ENCODE data around the gene FOXS1.
"Not testable (repeated sequence)": the region's sequence is repeated elsewhere in the genome, so short reads cannot be mapped to it uniquely, and the experiment has no call there.

FOXS1 gene

DNA sequence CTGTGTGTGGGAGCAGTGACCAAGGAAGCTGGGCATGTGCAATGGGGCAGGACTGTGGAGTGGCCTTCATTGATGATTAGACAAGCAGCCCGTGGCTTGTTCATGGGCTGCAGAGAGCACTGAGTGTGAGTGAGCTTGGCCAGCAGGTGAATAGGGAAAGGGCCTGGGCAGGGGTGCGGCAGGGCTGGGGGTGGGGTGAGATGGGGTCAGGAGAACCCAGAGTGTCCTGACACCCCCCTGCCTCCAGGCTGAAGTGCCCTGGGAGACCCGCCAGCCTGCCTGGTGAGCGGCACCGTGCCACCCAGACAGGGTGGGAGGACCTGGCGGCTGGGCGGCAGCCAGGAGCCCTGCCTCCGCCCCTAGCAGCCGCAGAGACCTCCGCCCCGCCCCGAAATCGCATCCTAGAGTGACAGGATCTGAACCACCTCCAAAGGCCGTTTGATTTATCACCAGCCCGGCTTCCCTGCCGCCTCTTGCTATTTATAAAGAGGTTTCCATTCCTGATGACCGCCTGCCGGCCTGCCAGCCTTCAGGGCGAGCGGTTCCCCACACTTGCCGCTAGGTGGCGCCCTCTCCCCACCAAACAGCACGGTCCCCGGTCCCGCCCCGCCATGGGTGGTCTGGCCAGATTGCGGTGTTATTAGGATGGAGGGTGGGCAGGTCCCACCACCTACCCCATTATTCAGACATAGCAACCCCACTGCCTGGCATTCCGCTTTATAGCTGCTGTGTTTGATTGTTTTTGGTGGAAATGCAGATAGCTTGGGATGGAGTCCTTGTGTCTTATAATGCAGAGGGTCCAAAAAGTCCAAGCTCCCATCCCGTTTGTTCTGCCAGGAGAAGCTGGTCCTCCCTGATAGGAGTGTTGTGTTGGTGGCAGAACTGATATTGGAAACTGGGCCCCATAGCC is 22.7 kb downstream of the FOXS1 start:
- no peak overlapping the region for H3K4me3 ChIP-seq (ENCODE audit: insufficient read depth, low read depth, low read length)
- H3K27ac ChIP-seq (ENCODE audit: insufficient read depth, low read depth, low read length, poor library complexity, severe bottlenecking): no peak overlapping the region
- WGBS, 2 experiments: 20 to 22% methylated on average over 24 to 28 of the region's 29 CpGs
- no peaks in the 10 kb centered on the region for H3K27me3 ChIP-seq (ENCODE audit: control insufficient read depth, insufficient read depth, low read length, poor library complexity, severe bottlenecking)
- H3K4me1 ChIP-seq (ENCODE audit: control insufficient read depth, insufficient read depth, low read length): peaks cover 12% of the 10 kb centered on the region
- no peaks in the 10 kb centered on the region for H3K36me3 ChIP-seq (ENCODE audit: control insufficient read depth, insufficient read depth, low read length)
- no peaks in the 10 kb centered on the region for H3K9me3 ChIP-seq (ENCODE audit: control insufficient read depth, low read length)

DNA sequence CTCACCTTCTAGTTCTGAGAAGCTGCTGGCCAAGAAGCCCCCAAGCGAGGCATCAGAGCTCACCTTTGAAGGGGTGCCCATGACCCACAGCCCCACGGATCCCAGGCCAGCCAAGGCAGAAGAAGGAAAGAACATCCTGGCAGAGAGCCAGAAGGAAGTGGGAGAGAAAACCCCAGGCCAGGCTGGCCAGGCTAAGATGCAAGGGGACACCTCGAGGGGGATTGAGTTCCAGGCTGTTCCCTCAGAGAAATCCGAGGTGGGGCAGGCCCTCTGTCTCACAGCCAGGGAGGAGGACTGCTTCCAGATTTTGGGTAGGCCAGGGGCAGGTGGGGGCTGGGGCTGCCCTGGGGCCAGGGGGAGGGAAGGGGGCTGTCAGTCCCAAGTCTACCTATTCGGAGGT is 24.0 kb downstream of the FOXS1 start:
- H3K27me3 ChIP-seq (ENCODE audit: control insufficient read depth, insufficient read depth, low read length, poor library complexity, severe bottlenecking): no peaks in the 10 kb centered on the region
- H3K36me3 ChIP-seq (ENCODE audit: control insufficient read depth, insufficient read depth, low read length): no peaks in the 10 kb centered on the region
- no peak overlapping the region for H3K27ac ChIP-seq (ENCODE audit: insufficient read depth, low read depth, low read length, poor library complexity, severe bottlenecking)
- peaks cover 12% of the 10 kb centered on the region for H3K4me1 ChIP-seq (ENCODE audit: control insufficient read depth, insufficient read depth, low read length)
- 81 to 82% methylated on average over 5 of the region's 5 CpGs for WGBS, 2 experiments
- no peak overlapping the region for H3K4me3 ChIP-seq (ENCODE audit: insufficient read depth, low read depth, low read length)
- H3K9me3 ChIP-seq (ENCODE audit: control insufficient read depth, low read length): no peaks in the 10 kb centered on the region

DNA sequence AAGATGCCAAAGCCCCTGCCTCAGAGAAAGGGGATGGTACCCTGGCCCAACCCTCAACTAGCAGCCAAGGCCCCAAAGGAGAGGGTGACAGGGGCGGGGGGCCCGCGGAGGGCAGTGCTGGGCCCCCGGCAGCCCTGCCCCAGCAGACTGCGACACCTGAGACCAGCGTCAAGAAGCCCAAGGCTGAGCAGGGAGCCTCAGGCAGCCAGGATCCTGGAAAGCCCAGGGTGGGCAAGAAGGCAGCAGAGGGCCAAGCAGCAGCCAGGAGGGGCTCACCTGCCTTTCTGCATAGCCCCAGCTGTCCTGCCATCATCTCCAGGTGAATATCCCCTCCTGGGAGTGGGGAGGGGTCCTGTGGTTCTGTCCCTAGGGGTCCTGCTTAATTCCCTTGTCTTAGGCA is 25.2 kb downstream of the FOXS1 start:
- Histone ChIP-seq H3K27me3 (ENCODE audit: control insufficient read depth, insufficient read depth, low read length, poor library complexity, severe bottlenecking) (no peaks in the 10 kb centered on the region), H3K36me3 (ENCODE audit: control insufficient read depth, insufficient read depth, low read length) (no peaks in the 10 kb centered on the region), H3K27ac (ENCODE audit: insufficient read depth, low read depth, low read length, poor library complexity, severe bottlenecking) (no peak overlapping the region), H3K4me3 (ENCODE audit: insufficient read depth, low read depth, low read length) (no peak overlapping the region), H3K4me1 (ENCODE audit: control insufficient read depth, insufficient read depth, low read length) (peaks cover 16% of the 10 kb centered on the region), H3K9me3 (ENCODE audit: control insufficient read depth, low read length) (no peaks in the 10 kb centered on the region)
- 82 to 83% methylated on average over 6 of the region's 6 CpGs for WGBS, 2 experiments

DNA sequence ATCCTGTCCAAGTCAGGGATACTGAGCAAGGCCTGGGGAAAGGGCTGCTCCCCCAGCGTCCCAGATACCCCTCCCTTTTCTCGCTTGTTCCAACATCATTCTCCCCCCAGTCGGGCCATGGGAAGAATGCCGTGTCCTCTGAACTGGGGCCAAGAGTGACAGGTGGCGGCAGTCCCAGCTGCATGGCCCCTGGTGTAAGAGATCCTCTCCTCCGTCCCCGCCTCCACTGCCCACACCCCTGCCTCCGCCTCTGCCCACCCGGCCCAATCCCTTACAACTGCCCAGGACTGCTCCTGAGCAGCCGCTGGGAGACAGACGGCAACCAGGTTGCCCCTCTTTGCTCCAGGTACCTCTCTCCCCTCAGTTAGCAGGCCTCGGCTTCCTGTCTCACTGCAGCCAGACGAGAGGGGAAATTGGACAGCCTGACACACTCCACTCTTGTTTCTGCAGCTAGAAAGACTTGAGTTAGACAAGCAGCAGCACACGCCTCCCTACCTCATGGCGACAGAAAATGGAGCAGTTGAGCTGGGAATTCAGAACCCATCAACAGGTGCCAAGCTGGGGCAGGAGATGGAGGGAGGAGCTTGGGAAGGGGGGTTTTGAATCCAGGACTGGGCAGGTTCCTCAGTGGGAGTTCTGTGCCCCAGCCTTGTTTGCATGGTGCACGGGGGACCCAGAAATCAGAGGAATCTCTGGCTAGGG is 26.2 kb downstream of the FOXS1 start, which contains the start of gene MYLK2:
Gene MYLK2 (plus strand): TSS at position 274 of the 702 bp plus-strand sequence. CDS start 225 bp downstream, at position 499.
- Histone ChIP-seq H3K4me3 (ENCODE audit: insufficient read depth, low read depth, low read length) (no peak within 1 kb of the TSS), H3K9me3 (ENCODE audit: control insufficient read depth, low read length) (no peaks in the 10 kb centered on the region), H3K27me3 (ENCODE audit: control insufficient read depth, insufficient read depth, low read length, poor library complexity, severe bottlenecking) (no peaks in the 10 kb centered on the region), H3K27ac (ENCODE audit: insufficient read depth, low read depth, low read length, poor library complexity, severe bottlenecking) (no peak within 1 kb of the TSS), H3K4me1 (ENCODE audit: control insufficient read depth, insufficient read depth, low read length) (peaks cover 16% of the 10 kb centered on the region), H3K36me3 (ENCODE audit: control insufficient read depth, insufficient read depth, low read length) (no peaks in the 10 kb centered on the region)
- WGBS, 2 experiments: 78 to 80% methylated on average over 16 of the region's 16 CpGs

DNA sequence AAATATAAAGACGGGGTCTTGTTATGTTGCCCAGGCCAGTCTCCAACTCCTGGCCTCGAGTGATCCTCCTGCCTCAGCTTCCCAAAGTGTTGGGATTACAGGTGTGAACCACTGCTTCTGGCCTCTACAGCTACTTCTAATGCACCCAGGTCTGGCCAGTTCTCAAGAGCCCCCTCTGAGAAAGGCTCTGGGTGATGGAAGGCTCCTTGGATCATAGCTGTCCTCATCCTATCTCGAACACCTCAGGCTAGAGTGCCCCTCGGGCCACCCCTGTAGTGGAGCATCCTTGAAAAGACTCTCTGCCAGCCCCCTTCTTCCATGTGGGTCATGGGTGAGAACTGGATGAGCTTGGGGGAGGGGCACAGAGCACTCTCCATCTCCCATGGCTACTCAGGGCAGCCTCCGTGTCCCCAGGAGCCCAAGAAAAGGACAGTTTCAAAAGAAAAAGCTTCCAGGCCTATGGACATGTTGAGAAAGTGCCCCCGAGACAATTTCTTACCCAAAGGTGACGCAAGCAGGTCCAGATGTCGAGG is 27.0 kb downstream of the FOXS1 start:
- WGBS, 2 experiments: 89 to 92% methylated on average over 8 of the region's 8 CpGs
- Histone ChIP-seq H3K36me3 (ENCODE audit: control insufficient read depth, insufficient read depth, low read length) (no peaks in the 10 kb centered on the region), H3K27me3 (ENCODE audit: control insufficient read depth, insufficient read depth, low read length, poor library complexity, severe bottlenecking) (no peaks in the 10 kb centered on the region), H3K4me3 (ENCODE audit: insufficient read depth, low read depth, low read length) (no peak overlapping the region), H3K9me3 (ENCODE audit: control insufficient read depth, low read length) (no peaks in the 10 kb centered on the region), H3K27ac (ENCODE audit: insufficient read depth, low read depth, low read length, poor library complexity, severe bottlenecking) (no peak overlapping the region), H3K4me1 (ENCODE audit: control insufficient read depth, insufficient read depth, low read length) (peaks cover 15% of the 10 kb centered on the region)

DNA sequence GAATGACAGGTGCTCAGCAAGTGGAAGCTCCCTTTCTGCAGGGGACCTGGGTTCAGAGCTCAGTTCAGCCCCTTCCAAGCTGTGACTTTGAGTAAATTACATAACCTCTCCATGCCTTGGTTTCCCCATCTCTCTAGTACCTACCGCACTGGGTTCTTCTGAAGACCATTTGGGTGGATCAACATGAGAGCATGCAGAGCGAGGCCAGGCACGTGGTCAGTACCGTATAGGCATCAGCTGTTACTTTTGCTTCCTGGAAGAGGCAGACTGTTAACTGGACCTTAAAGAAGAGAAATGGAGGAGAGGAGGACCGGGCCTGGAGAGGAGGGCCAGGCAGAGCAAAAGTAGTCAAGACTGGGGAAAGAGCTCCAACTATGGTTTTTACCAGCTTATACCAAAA is 27.9 kb downstream of the FOXS1 start:
- 89 to 93% methylated on average over 5 of the region's 5 CpGs for WGBS, 2 experiments

DNA sequence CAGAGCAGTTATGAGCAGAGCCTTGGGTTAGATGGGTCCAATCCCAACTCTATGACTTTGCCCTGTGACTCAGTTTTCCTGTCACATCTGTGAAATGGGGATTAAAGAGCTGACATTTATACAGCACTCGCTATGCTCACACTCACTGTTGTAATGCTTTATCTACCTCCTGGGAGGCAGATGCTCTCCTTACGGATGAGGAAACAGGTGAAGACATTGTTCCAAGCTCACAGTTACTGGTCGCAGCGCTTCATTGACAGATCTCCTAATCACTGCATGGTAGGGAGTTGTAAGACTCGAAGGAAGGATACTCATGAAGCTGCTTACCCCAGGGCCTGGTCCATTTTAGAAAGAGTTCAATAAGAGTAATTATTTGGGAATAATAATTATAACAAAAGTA is 29.2 kb downstream of the FOXS1 start:
- Histone ChIP-seq H3K27ac (ENCODE audit: insufficient read depth, low read depth, low read length, poor library complexity, severe bottlenecking) (no peak overlapping the region), H3K4me3 (ENCODE audit: insufficient read depth, low read depth, low read length) (no peak overlapping the region), H3K36me3 (ENCODE audit: control insufficient read depth, insufficient read depth, low read length) (no peaks in the 10 kb centered on the region), H3K9me3 (ENCODE audit: control insufficient read depth, low read length) (no peaks in the 10 kb centered on the region), H3K4me1 (ENCODE audit: control insufficient read depth, insufficient read depth, low read length) (peaks cover 10% of the 10 kb centered on the region), H3K27me3 (ENCODE audit: control insufficient read depth, insufficient read depth, low read length, poor library complexity, severe bottlenecking) (no peaks in the 10 kb centered on the region)
- WGBS, 2 experiments: 90 to 94% methylated on average over 5 of the region's 5 CpGs

More for the DNA sequence above, 27.9 kb downstream of the FOXS1 start:
- Histone ChIP-seq H3K4me3 (ENCODE audit: insufficient read depth, low read depth, low read length) (no peak overlapping the region), H3K36me3 (ENCODE audit: control insufficient read depth, insufficient read depth, low read length) (no peaks in the 10 kb centered on the region), H3K27ac (ENCODE audit: insufficient read depth, low read depth, low read length, poor library complexity, severe bottlenecking) (no peak overlapping the region), H3K9me3 (ENCODE audit: control insufficient read depth, low read length) (no peaks in the 10 kb centered on the region), H3K27me3 (ENCODE audit: control insufficient read depth, insufficient read depth, low read length, poor library complexity, severe bottlenecking) (no peaks in the 10 kb centered on the region), H3K4me1 (ENCODE audit: control insufficient read depth, insufficient read depth, low read length) (peaks cover 10% of the 10 kb centered on the region)

DNA sequence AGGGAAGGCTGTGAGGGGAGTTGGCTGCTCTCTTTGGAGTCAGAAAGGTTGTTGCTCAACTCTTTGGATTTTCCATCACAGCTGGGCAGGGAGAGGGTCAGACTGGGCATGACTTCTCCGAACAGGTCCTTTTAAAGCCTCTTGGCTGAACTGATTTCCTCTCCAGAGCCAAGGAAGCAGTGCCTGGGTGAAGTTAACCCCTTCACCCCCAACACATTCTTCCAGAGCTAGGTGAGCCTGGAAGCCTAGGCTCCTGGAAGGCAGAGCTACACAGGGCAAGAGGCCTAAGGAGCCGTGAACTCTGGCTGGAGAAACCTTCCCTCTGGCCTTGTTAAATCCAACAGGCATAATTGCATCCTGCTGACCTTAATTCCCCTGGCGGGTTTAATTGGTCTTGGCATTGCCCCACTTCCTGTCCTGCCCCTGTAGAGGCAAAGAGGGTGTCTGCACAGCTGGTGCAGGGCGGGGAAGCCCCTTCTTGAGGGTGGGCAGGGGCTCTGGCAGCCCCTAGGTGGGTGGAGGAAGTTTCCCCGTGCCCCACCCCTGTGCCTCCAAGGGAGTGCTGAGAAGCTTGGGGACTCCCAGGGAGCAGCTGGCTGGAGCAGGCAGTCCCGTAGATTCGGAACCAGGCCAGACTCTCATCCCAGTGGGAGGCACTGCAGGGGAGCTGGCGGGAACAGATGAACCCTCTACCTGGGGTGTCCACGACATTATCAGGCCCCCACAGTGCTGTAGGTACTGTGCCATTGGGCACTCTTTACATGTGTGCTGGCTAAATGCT is 29.8 kb downstream of the FOXS1 start:
- Histone ChIP-seq H3K9me3 (ENCODE audit: control insufficient read depth, low read length) (no peaks in the 10 kb centered on the region), H3K36me3 (ENCODE audit: control insufficient read depth, insufficient read depth, low read length) (no peaks in the 10 kb centered on the region), H3K4me3 (ENCODE audit: insufficient read depth, low read depth, low read length) (no peak overlapping the region), H3K4me1 (ENCODE audit: control insufficient read depth, insufficient read depth, low read length) (peaks cover 10% of the 10 kb centered on the region), H3K27ac (ENCODE audit: insufficient read depth, low read depth, low read length, poor library complexity, severe bottlenecking) (no peak overlapping the region), H3K27me3 (ENCODE audit: control insufficient read depth, insufficient read depth, low read length, poor library complexity, severe bottlenecking) (no peaks in the 10 kb centered on the region)
- WGBS, 2 experiments: 67 to 68% methylated on average over 9 of the region's 9 CpGs

DNA sequence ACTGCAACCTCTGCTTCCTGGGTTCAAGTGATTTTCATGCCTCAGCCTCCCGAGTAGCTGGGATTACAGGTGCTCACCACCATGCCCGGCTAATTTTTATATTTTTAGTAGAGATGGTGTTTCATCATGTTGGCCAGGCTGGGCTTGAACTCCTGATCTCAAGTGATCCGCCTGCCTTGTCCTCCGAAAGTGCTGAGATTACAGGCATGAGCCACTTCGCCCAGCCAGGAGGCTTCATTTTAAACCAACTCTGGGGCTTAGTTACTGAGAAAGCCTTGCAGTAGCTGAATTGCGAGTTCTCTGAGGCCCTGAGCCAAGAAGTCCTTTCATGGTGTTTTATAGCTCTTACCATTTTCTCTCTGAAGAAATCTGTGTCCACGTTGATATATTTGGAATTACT is 31.3 kb downstream of the FOXS1 start:
- WGBS, 2 experiments: 89 to 90% methylated on average over 6 to 7 of the region's 7 CpGs
- not testable (repeated sequence) for H3K27me3 ChIP-seq (ENCODE audit: control insufficient read depth, insufficient read depth, low read length, poor library complexity, severe bottlenecking); H3K4me3 ChIP-seq (ENCODE audit: insufficient read depth, low read depth, low read length); H3K36me3 ChIP-seq (ENCODE audit: control insufficient read depth, insufficient read depth, low read length); H3K4me1 ChIP-seq (ENCODE audit: control insufficient read depth, insufficient read depth, low read length); H3K9me3 ChIP-seq (ENCODE audit: control insufficient read depth, low read length); H3K27ac ChIP-seq (ENCODE audit: insufficient read depth, low read depth, low read length, poor library complexity, severe bottlenecking)

Data from ectodermal cell (in vitro differentiated cells).